HepG2 (cell line): ENCODE data around the gene PPARA. TPM values are rescaled to one million over a fixed set of nuclear protein-coding genes. Genes with fewer than 3 reads are reported as not detected.

Experiments used
- ATAC-seq: fragments of 200-7000 bp; cut with Tn5 transposase; 3 replicates; pipeline ENCODE4 v1.9.1; 2020; ENCODE audit warnings: mild to moderate bottlenecking, moderate library complexity
- BruUV-seq: library from RNA; stranded (reverse); fragments of 400-500 nt; replicated peaks from 2 replicates; lab custom pipeline; 2021; lab: Mats Ljungman, UMichigan
- CTCF ChIA-PET: fragments of 300-600 bp; formaldehyde crosslinking; extraction: SDS; loops from one replicate; lab custom pipeline; 2021; ENCODE audit warnings: low total read pairs, inconsistent platforms, low intra/inter-chr PET ratio; lab: Yijun Ruan, JAX
- POLR2A ChIA-PET: fragments of 350-600 bp; sonication (Branson Sonifier 250); formaldehyde crosslinking; loops from one replicate; lab custom pipeline; 2020; ENCODE audit warnings: antibody characterized with exemption, inconsistent platforms; lab: Yijun Ruan, JAX
- DNase-seq: peaks from one replicate; pipeline ENCODE4 v3.0.0-alpha.2; 2015; ENCODE audit warnings: low spot score
- FAIRE-seq: peaks from 3 replicates; lab custom pipeline; 2011; peaks lifted over from hg19 to GRCh38; lab: Jason Lieb, UNC
- H2AFZ ChIP-seq: one replicate; pipeline ENCODE4 v1.6.1; 2011; ENCODE audit warnings: low read length, inconsistent platforms
- H3K27ac ChIP-seq: fragments of 300-600 bp; 3 replicates; pipeline ENCODE4 v1.8.0; 2011; ENCODE audit warnings: mixed run types, mild to moderate bottlenecking, mixed read lengths, low read length, inconsistent platforms; ENCODE audit not compliant: insufficient read depth; ENCODE audit errors: extremely low read length
- H3K27me3 ChIP-seq, 2 experiments: fragments of 200-600 bp in 1 of 2; 2 replicates in 1 of 2; 3 replicates in 1 of 2; pipeline versions ENCODE4 v1.6.0 to v1.8.0; 2011; ENCODE audit warnings: low read length in 2 of 2, mild to moderate bottlenecking in 2 of 2, moderate library complexity in 2 of 2, inconsistent platforms in 1 of 2; ENCODE audit not compliant: insufficient read depth in 2 of 2, control insufficient read depth in 1 of 2
- H3K36me3 ChIP-seq, 2 experiments: fragments of 200-600 bp in 1 of 2; replicated peaks in 1 of 2; 2 replicates in 1 of 2; 3 replicates in 1 of 2; pipeline versions ENCODE4 v1.5.1 to v1.8.0; 2011; ENCODE audit warnings: low read length in 2 of 2, inconsistent platforms in 1 of 2; ENCODE audit not compliant: insufficient read depth in 2 of 2, control insufficient read depth in 1 of 2
- H3K4me1 ChIP-seq: 2 replicates; pipeline ENCODE4 v1.5.1; 2012; ENCODE audit warnings: low read length, inconsistent platforms; ENCODE audit not compliant: insufficient read depth
- H3K4me2 ChIP-seq: 2 replicates; pipeline ENCODE4 v1.6.0; 2011; ENCODE audit warnings: low read depth, low read length, inconsistent platforms
- H3K4me3 ChIP-seq, 3 experiments: fragments of 200-600 bp in 1 of 3; sonication (generic), shearing (Covaris generic) in 1 of 3; replicated peaks in 1 of 3; 2 replicates each; pipeline ENCODE4 v1.5.1; 2011 to 2016; ENCODE audit warnings: low read length in 3 of 3, inconsistent platforms in 2 of 3, low read depth in 2 of 3, mild to moderate bottlenecking in 2 of 3, control low read depth in 1 of 3, mixed read lengths in 1 of 3; ENCODE audit not compliant: insufficient read depth in 1 of 3
- H3K79me2 ChIP-seq: one replicate; pipeline ENCODE4 v1.6.1; 2011; ENCODE audit warnings: low read length, inconsistent platforms; ENCODE audit not compliant: insufficient read depth
- H3K9ac ChIP-seq: 2 replicates; pipeline ENCODE4 v1.6.0; 2011; ENCODE audit warnings: mild to moderate bottlenecking, low read depth, low read length, inconsistent platforms; ENCODE audit not compliant: insufficient read depth
- H3K9me3 ChIP-seq: 2 replicates; pipeline ENCODE4 v1.5.1; 2012; ENCODE audit warnings: mild to moderate bottlenecking, low read length
- H4K20me1 ChIP-seq: 2 replicates; pipeline ENCODE4 v1.6.0; 2011; ENCODE audit warnings: inconsistent platforms, mild to moderate bottlenecking, low read length, moderate library complexity; ENCODE audit not compliant: insufficient read depth
- CBX1 ChIP-seq: IDR thresholded peaks from one replicate; pipeline ENCODE4 v1.6.1; 2016; ENCODE audit warnings: antibody characterized with exemption, low read depth
- CCAR2 ChIP-seq: fragments of 200-400 bp; formaldehyde crosslinking; optimal IDR thresholded peaks from 2 replicates; pipeline ENCODE3; 2018; ENCODE audit warnings: low read depth, mild to moderate bottlenecking, low read length, moderate library complexity
- EZH2 ChIP-seq: conservative IDR thresholded peaks from 2 replicates; pipeline ENCODE4 v1.6.1; 2012; ENCODE audit warnings: mild to moderate bottlenecking, low read depth, low read length, moderate library complexity
- FIP1L1 ChIP-seq: fragments of 200-400 bp; formaldehyde crosslinking; IDR thresholded peaks from 2 replicates; pipeline ENCODE4 v1.6.1; 2018; ENCODE audit warnings: low read depth, mild to moderate bottlenecking, low read length, moderate library complexity, borderline replicate concordance; ENCODE audit not compliant: insufficient read depth
- KLF15 ChIP-seq: sonication (generic); formaldehyde crosslinking; IDR thresholded peaks from 2 replicates; pipeline ENCODE4 v1.8.1; 2023; ENCODE audit warnings: borderline replicate concordance, mild to moderate bottlenecking, inconsistent platforms, missing genetic modification reagents, mixed read lengths
- KLF6 ChIP-seq: IDR thresholded peaks from 2 replicates; pipeline ENCODE4 v1.8.0; 2016; ENCODE audit warnings: missing biosample characterization, missing genetic modification reagents
- NFE2L1 ChIP-seq: sonication (generic); formaldehyde crosslinking; IDR thresholded peaks from 2 replicates; pipeline ENCODE4 v1.4.0; 2020; ENCODE audit warnings: missing genetic modification reagents, mild to moderate bottlenecking, borderline replicate concordance
- SNRNP70 ChIP-seq: fragments of 200-400 bp; formaldehyde crosslinking; IDR thresholded peaks from 2 replicates; pipeline ENCODE4 v1.6.1; 2017; ENCODE audit warnings: mild to moderate bottlenecking, low read depth, low read length, moderate library complexity
- ZFP36L1 ChIP-seq: sonication (generic); formaldehyde crosslinking; IDR thresholded peaks from 2 replicates; pipeline ENCODE4 v1.8.0; 2022; ENCODE audit warnings: mild to moderate bottlenecking, missing genetic modification reagents, moderate library complexity
- ZNF496 ChIP-seq: sonication (generic); formaldehyde crosslinking; IDR thresholded peaks from 2 replicates; pipeline ENCODE4 v1.8.1; 2023; ENCODE audit warnings: mild to moderate bottlenecking, moderate library complexity, missing genetic modification reagents; ENCODE audit not compliant: insufficient replicate concordance
- ZNF879 ChIP-seq: sonication (generic); formaldehyde crosslinking; IDR thresholded peaks from 2 replicates; pipeline ENCODE4 v1.8.1; 2023; ENCODE audit warnings: missing genetic modification reagents
- WGBS: methylation state at CpG from one replicate; pipeline ENCODE4 v1.1.6; 2017; ENCODE audit warnings: low lambda C conversion rate; 5-methylcytosine and 5-hydroxymethylcytosine counted together
- in situ Hi-C: cut with HindIII; loops from 2 replicates; pipeline ENCODE4 v1.10.0; 2017; ENCODE audit warnings: low pct_unique_long_range_greater_than_20kb; ENCODE audit not compliant: extremely low pct_ligation_motif_present
- intact Hi-C: fragments of 100-400 bp; cut with micrococcal nuclease; formaldehyde crosslinking; loops from one replicate; pipeline ENCODE4 v1.10.0; 2022; ENCODE audit not compliant: unreplicated experiment
- polyA plus RNA-seq, 8 experiments: library from polyadenylated mRNA; depleted of rRNA in 3 of 8; stranded (reverse) in 7 of 8; unstranded in 1 of 8; fragments of >200 nt; fragmentation: Illumina TruSeq in 4 of 8; extraction: Trizol in 4 of 8; gene quantifications; 2 replicates each; pipeline versions ENCODE4 v1.2.1 to v1.2.3, GENCODE V29; 2011 to 2016; ENCODE audit warnings: low read depth in 4 of 8, missing spikeins in 1 of 8, mixed read lengths in 1 of 8; ENCODE audit not compliant: insufficient read depth in 1 of 8
- total RNA-seq, 5 experiments: library from RNA; depleted of rRNA; stranded (reverse); fragments of >200 nt; fragmentation: Illumina TruSeq; extraction: Trizol; gene quantifications; 2 replicates each; pipeline ENCODE4 v1.2.3, GENCODE V29; 2016; ENCODE audit warnings: low read depth in 1 of 5
- TF ChIP-seq, protein P1 (sequence below): sonication (generic); formaldehyde crosslinking; IDR thresholded peaks from 2 replicates; pipeline ENCODE4 v1.4.0; 2020; ENCODE audit warnings: missing genetic modification reagents
- TF ChIP-seq, protein P2 (sequence below): sonication (generic); IDR thresholded peaks from 2 replicates; pipeline ENCODE4 v1.6.1; 2016; ENCODE audit warnings: low read depth, borderline replicate concordance
- TF ChIP-seq, protein P3 (sequence below): sonication (generic); formaldehyde crosslinking; IDR thresholded peaks from 2 replicates; pipeline ENCODE4 v1.4.0; 2020; ENCODE audit warnings: missing genetic modification reagents; ENCODE audit errors: not compliant biosample characterization
- TF ChIP-seq, protein P4 (sequence below): sonication (generic); formaldehyde crosslinking; IDR thresholded peaks from 2 replicates; pipeline ENCODE4 v1.4.0; 2020; ENCODE audit warnings: missing genetic modification reagents, borderline replicate concordance

Gene PPARA
- total and polyA plus RNA-seq, 2 of the 13 experiments (the other 11 are each of a cell fraction or from before 2014, with no cell fraction given): 18.2 to 24.7 TPM

DNA sequence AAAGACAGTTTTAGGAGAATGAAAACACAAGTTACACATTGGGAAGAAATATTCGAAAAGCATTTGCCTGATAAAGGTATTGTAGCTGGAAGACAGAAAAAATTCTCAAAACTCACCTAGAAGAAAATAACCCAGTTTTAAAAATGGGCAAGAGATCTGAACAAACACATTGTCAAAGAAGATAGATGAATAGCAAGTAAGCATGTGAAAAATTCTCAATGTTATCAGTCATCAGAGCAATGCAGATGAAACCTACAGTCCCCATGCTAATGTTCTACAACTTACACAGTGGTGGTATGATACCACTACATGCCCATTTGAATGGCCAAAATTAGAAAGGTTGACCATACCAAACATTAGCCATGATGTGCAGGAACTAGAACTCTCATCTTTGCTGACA lies 29.4 kb downstream of the PPARA start:
- Histone ChIP-seq H3K27ac (no peak overlapping the region), H4K20me1 (no peaks in the 10 kb centered on the region; the same call in 1 of the 2 replicates), H3K4me2 (no peak overlapping the region), H3K36me3 (peaks cover 2 to 32% of the 10 kb centered on the region in 2 experiments), H3K79me2 (no peaks in the 10 kb centered on the region), H3K27me3 (no peaks in the 10 kb centered on the region; a peak in 1 of 5 replicates), H3K4me1 (peaks cover 14% of the 10 kb centered on the region), H3K4me3 (no peak overlapping the region), H3K9ac (no peak overlapping the region)
- 100% methylated on average over 1 of the region's 1 CpG for whole genome bisulfite sequencing
- ChIA-PET CTCF (no interaction called here), POLR2A (no interaction called here)
- no TSS peak for BruUV-seq
- DNase-seq (no peak), FAIRE-seq (no peak)
- in situ Hi-C loops: no loop called here
- TF ChIP-seq CCAR2: no peak
- TF ChIP-seq EZH2: no peak
- TF ChIP-seq, protein P1, sequence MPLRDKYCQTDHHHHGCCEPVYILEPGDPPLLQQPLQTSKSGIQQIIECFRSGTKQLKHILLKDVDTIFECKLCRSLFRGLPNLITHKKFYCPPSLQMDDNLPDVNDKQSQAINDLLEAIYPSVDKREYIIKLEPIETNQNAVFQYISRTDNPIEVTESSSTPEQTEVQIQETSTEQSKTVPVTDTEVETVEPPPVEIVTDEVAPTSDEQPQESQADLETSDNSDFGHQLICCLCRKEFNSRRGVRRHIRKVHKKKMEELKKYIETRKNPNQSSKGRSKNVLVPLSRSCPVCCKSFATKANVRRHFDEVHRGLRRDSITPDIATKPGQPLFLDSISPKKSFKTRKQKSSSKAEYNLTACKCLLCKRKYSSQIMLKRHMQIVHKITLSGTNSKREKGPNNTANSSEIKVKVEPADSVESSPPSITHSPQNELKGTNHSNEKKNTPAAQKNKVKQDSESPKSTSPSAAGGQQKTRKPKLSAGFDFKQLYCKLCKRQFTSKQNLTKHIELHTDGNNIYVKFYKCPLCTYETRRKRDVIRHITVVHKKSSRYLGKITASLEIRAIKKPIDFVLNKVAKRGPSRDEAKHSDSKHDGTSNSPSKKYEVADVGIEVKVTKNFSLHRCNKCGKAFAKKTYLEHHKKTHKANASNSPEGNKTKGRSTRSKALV (CRISPR knock-in tag): no peak
- TF ChIP-seq KLF6: no peak
- TF ChIP-seq, protein P2, sequence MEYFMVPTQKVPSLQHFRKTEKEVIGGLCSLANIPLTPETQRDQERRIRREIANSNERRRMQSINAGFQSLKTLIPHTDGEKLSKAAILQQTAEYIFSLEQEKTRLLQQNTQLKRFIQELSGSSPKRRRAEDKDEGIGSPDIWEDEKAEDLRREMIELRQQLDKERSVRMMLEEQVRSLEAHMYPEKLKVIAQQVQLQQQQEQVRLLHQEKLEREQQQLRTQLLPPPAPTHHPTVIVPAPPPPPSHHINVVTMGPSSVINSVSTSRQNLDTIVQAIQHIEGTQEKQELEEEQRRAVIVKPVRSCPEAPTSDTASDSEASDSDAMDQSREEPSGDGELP: no peak
- TF ChIP-seq, protein P3, sequence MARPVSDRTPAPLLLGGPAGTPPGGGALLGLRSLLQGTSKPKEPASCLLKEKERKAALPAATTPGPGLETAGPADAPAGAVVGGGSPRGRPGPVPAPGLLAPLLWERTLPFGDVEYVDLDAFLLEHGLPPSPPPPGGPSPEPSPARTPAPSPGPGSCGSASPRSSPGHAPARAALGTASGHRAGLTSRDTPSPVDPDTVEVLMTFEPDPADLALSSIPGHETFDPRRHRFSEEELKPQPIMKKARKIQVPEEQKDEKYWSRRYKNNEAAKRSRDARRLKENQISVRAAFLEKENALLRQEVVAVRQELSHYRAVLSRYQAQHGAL (CRISPR knock-in tag): no peak
- no peak for TF ChIP-seq ZFP36L1 (CRISPR knock-in tag)
- TF ChIP-seq, protein P4, sequence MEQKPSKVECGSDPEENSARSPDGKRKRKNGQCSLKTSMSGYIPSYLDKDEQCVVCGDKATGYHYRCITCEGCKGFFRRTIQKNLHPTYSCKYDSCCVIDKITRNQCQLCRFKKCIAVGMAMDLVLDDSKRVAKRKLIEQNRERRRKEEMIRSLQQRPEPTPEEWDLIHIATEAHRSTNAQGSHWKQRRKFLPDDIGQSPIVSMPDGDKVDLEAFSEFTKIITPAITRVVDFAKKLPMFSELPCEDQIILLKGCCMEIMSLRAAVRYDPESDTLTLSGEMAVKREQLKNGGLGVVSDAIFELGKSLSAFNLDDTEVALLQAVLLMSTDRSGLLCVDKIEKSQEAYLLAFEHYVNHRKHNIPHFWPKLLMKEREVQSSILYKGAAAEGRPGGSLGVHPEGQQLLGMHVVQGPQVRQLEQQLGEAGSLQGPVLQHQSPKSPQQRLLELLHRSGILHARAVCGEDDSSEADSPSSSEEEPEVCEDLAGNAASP (CRISPR knock-in tag): no peak
- TF ChIP-seq ZNF496 (CRISPR knock-in tag): no peak
- TF ChIP-seq FIP1L1: no peak
- no peak for TF ChIP-seq SNRNP70
- TF ChIP-seq KLF15 (CRISPR knock-in tag): no peak
- no peak for TF ChIP-seq ZNF879 (CRISPR knock-in tag)
- TF ChIP-seq NFE2L1 (CRISPR knock-in tag): no peak
- no peak for TF ChIP-seq CBX1
- TF ChIP-seq, all 625 proteins: peak for 0
- intact Hi-C loops: no loop called here
- ATAC-seq: no peak
- Histone ChIP-seq H3K9me3 (no peaks in the 10 kb centered on the region), H2AFZ (no peak overlapping the region)
